ENCODE results near the gene PTPRN2.

PTPRN2 gene

GRCh38 chr7:158087196-158087595 lies 500.4 kb downstream of the PTPRN2 start:
- TF ChIP-seq ZFX (IDR thresholded peaks at IDR 0.05; ENCODE audit: borderline replicate concordance) (no peak), CTCF (IDR thresholded peaks at IDR 0.05) (no peak)
- H3K27ac ChIP-seq = no peak overlapping the region

GRCh38 chr7:158085741-158086695 lies 501.6 kb downstream of the PTPRN2 start:
- no peak overlapping the region for H3K27ac ChIP-seq
- no peak for TF ChIP-seq CTCF (IDR thresholded peaks at IDR 0.05)
- TF ChIP-seq ZFX (IDR thresholded peaks at IDR 0.05; ENCODE audit: borderline replicate concordance) = no peak

GRCh38 chr7:158084555-158084954 lies 503.1 kb downstream of the PTPRN2 start:
- TF ChIP-seq ZFX (IDR thresholded peaks at IDR 0.05; ENCODE audit: borderline replicate concordance) = no peak
- TF ChIP-seq CTCF (IDR thresholded peaks at IDR 0.05) = no peak
- H3K27ac ChIP-seq = no peak overlapping the region

- H3K27ac ChIP-seq = no peak overlapping the region
- TF ChIP-seq ZFX (IDR thresholded peaks at IDR 0.05; ENCODE audit: borderline replicate concordance) = no peak
Measured at GRCh38 chr7:158083526-158084310, 503.9 kb downstream of the PTPRN2 start.

- H3K27ac ChIP-seq = no peak overlapping the region
- TF ChIP-seq CTCF (IDR thresholded peaks at IDR 0.05) = no peak
- no peak for TF ChIP-seq ZFX (IDR thresholded peaks at IDR 0.05; ENCODE audit: borderline replicate concordance)
Measured at GRCh38 chr7:158082761-158083160, 504.9 kb downstream of the PTPRN2 start.

- H3K27ac ChIP-seq = no peak overlapping the region
Measured at GRCh38 chr7:158080899-158081445, 506.7 kb downstream of the PTPRN2 start.

More at GRCh38 chr7:158080899-158081445, 506.7 kb downstream of the PTPRN2 start:
- no peak for TF ChIP-seq ZFX (IDR thresholded peaks at IDR 0.05; ENCODE audit: borderline replicate concordance)
- no peak for TF ChIP-seq CTCF (IDR thresholded peaks at IDR 0.05)
